ENCODE measurements around the gene GCNT1.

GRCh38 chr9:76458903-76459693 lies at the start of gene GCNT1:
- TF ChIP-seq, protein P1, sequence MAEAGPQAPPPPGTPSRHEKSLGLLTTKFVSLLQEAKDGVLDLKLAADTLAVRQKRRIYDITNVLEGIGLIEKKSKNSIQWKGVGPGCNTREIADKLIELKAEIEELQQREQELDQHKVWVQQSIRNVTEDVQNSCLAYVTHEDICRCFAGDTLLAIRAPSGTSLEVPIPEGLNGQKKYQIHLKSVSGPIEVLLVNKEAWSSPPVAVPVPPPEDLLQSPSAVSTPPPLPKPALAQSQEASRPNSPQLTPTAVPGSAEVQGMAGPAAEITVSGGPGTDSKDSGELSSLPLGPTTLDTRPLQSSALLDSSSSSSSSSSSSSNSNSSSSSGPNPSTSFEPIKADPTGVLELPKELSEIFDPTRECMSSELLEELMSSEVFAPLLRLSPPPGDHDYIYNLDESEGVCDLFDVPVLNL (CRISPR knock-in tag; IDR thresholded peaks at IDR 0.05; ENCODE audit: borderline replicate concordance, low read depth) = no peak
- TF ChIP-seq TCF7 (CRISPR knock-in tag; IDR thresholded peaks at IDR 0.05; ENCODE audit: low read depth) (no peak), CTCF (IDR thresholded peaks at IDR 0.05) (no peak), IRF1 (CRISPR knock-in tag; IDR thresholded peaks at IDR 0.05) (no peak)
- TF ChIP-seq, protein P2, sequence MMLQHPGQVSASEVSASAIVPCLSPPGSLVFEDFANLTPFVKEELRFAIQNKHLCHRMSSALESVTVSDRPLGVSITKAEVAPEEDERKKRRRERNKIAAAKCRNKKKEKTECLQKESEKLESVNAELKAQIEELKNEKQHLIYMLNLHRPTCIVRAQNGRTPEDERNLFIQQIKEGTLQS (CRISPR knock-in tag; conservative IDR thresholded peaks at IDR 0.05) = no peak

Data from WTC11 (cell line).